Umbilical cord (tissue), 2 donors: ENCODE measurements around the gene MAGI1. TPM values are rescaled to one million over a fixed set of nuclear protein-coding genes. Genes with fewer than 3 reads are reported as not detected.

Experiments used
- DNase-seq: peaks from one replicate; pipeline ENCODE4 v3.0.0-alpha.2; 2015; ENCODE audit warnings: low spot score
- total RNA-seq: library from RNA; depleted of rRNA; stranded (reverse); fragments of >200 nt; gene quantifications from one replicate; pipeline ENCODE4 v1.2.3, GENCODE V29; 2014; ENCODE audit warnings: low replicate concordance; ENCODE audit not compliant: insufficient read depth

The MAGI1 gene
- total RNA-seq, 1 donor from 2014 or later = 34.7 TPM

GRCh38 chr3:65671004-65671403 lies 367.7 kb downstream of the MAGI1 start:
- no peak for DNase-seq

- DNase-seq = no peak
These were observed 369.4 kb downstream of the MAGI1 start for GRCh38 chr3:65669163-65669875.

GRCh38 chr3:65667963-65668362 lies 370.8 kb downstream of the MAGI1 start:
- no peak for DNase-seq

GRCh38 chr3:65666448-65667091 lies 372.1 kb downstream of the MAGI1 start:
- DNase-seq = no peak

GRCh38 chr3:65665915-65666314 lies 372.8 kb downstream of the MAGI1 start:
- no peak for DNase-seq

GRCh38 chr3:65664931-65665330 lies 373.8 kb downstream of the MAGI1 start:
- DNase-seq = no peak

- DNase-seq = no peak
These were observed 374.3 kb downstream of the MAGI1 start for GRCh38 chr3:65664446-65664845.

- no peak for DNase-seq
These were observed 376.6 kb downstream of the MAGI1 start for GRCh38 chr3:65662095-65662494.

GRCh38 chr3:65660000-65660598 lies 378.6 kb downstream of the MAGI1 start:
- no peak for DNase-seq

- DNase-seq = no peak
These were observed 379.3 kb downstream of the MAGI1 start for GRCh38 chr3:65659396-65659795.

- no peak for DNase-seq
These were observed 380.3 kb downstream of the MAGI1 start for GRCh38 chr3:65658401-65658800.

- no peak for DNase-seq
These were observed 383.7 kb downstream of the MAGI1 start for GRCh38 chr3:65655061-65655460.

GRCh38 chr3:65653731-65654130 lies 385.0 kb downstream of the MAGI1 start:
- DNase-seq = no peak

GRCh38 chr3:65650247-65650646 lies 388.5 kb downstream of the MAGI1 start:
- no peak for DNase-seq

GRCh38 chr3:65647369-65647768 lies 391.3 kb downstream of the MAGI1 start:
- DNase-seq = no peak

- peak; percentile 34 for DNase-seq
These were observed 395.8 kb downstream of the MAGI1 start for GRCh38 chr3:65642883-65643282.

- DNase-seq = no peak
These were observed 396.9 kb downstream of the MAGI1 start for GRCh38 chr3:65641777-65642176.

GRCh38 chr3:65641045-65641444 lies 397.7 kb downstream of the MAGI1 start:
- no peak for DNase-seq

GRCh38 chr3:65639444-65639843 lies 399.3 kb downstream of the MAGI1 start:
- no peak for DNase-seq

GRCh38 chr3:65638301-65638700 lies 400.4 kb downstream of the MAGI1 start:
- DNase-seq = no peak

- DNase-seq = no peak
These were observed 402.4 kb downstream of the MAGI1 start for GRCh38 chr3:65636326-65636725.

- DNase-seq = no peak
These were observed 403.1 kb downstream of the MAGI1 start for GRCh38 chr3:65635657-65636056.

- DNase-seq = no peak
These were observed 405.6 kb downstream of the MAGI1 start for GRCh38 chr3:65633018-65633638.
